Pancreas (tissue), 10 donors: ENCODE data around the gene SBF2. TPM values are rescaled to one million over a fixed set of nuclear protein-coding genes. Genes with fewer than 3 reads are reported as not detected.

Experiments used
- ATAC-seq, 4 donors: fragments of 200-7000 bp; cut with Tn5 transposase; one replicate each; pipeline versions ENCODE4 v1.8.0 to v1.9.1; 2020; ENCODE audit warnings: mild to moderate bottlenecking in 4 of 4, moderate library complexity in 4 of 4
- DNase-seq, 6 donors: peaks; one replicate each; pipeline ENCODE4 v3.0.0-alpha.2; 2020
- FAIRE-seq: peaks from 2 replicates; lab custom pipeline; 2012; peaks lifted over from hg19 to GRCh38; lab: Jason Lieb, UNC
- H3K27ac ChIP-seq, 4 donors: fragments of 200-600 bp; sonication (generic); 1 replicate in 3 of 4; 2 replicates in 1 of 4; pipeline versions ENCODE4 v1.5.0 to v1.8.0; 2020
- H3K27me3 ChIP-seq, 4 donors: fragments of 200-600 bp; one replicate each; pipeline ENCODE4 v1.8.0; 2021
- H3K36me3 ChIP-seq, 3 donors: fragments of 200-600 bp; sonication (generic) in 1 of 3; one replicate each; pipeline versions ENCODE4 v1.5.0 to v1.8.0; 2020 to 2021
- H3K4me1 ChIP-seq, 3 donors: fragments of 200-600 bp; one replicate each; pipeline ENCODE4 v1.8.0; 2021
- H3K4me3 ChIP-seq, 4 donors: fragments of 200-600 bp; sonication (generic) in 2 of 4; one replicate each; pipeline versions ENCODE4 v1.5.0 to v1.8.0; 2020 to 2021
- H3K9me3 ChIP-seq, 4 donors: fragments of 200-600 bp; one replicate each; pipeline ENCODE4 v1.8.0; 2021
- WGBS, 2 donors: extraction: QIAGEN DNeasy Blood & Tissue Kit; methylation state at CpG; one replicate each; pipeline ENCODE4 v1.1.7; 2013; 5-methylcytosine and 5-hydroxymethylcytosine counted together
- intact Hi-C, 3 donors: fragments of 100-400 bp; cut with DNase I; formaldehyde crosslinking; loops; one replicate each; pipeline versions ENCODE4 v1.11.1 to v1.14.2; 2022
- polyA plus RNA-seq, 2 donors: library from polyadenylated mRNA; stranded (reverse); fragments of 200-250 nt; gene quantifications; one replicate each; pipeline ENCODE4 v1.2.3, GENCODE V29; 2013
- total RNA-seq, 6 donors: library from RNA; stranded (reverse); fragmentation: NEBNext Ultra II Directional in 4 of 6; extraction: Animal tissue kit (Norgen Biotek cat#: 25700) in 4 of 6; gene quantifications; one replicate each; pipeline versions ENCODE4 v1.2.1 to v1.2.4, GENCODE V29; 2021 to 2023
- TF ChIP-seq, protein P1 (sequence below), 4 donors: fragments of 200-600 bp; sonication (generic) in 3 of 4; IDR thresholded peaks; one replicate each; pipeline versions ENCODE4 v1.5.0 to v1.8.0; 2021; ENCODE audit warnings: antibody characterized with exemption in 4 of 4
- donor health status: healthy with polysubstance abuse.
- donor health status: DM: no; HTN: no; CAD: no; lungs with moderate emphysema.
- donor health status: DM: no; HTN: no; CAD: no.
- donor health status: control.
- donor health status: control.
- donor health status: Bipolar disorder and iron deficiency.
- donor health status: DM: yes; HTN: yes; CAD: no.
- donor health status: DM: no; HTN: no; CAD: no.
- donor health status: DM: no; HTN: no; CAD: no.
- donor health status: DM: yes; HTN: yes; CAD: no.

Gene SBF2
- total and polyA plus RNA-seq, 8 donors: 4.6 to 21.8 (median 10.3) TPM

GRCh38 chr11:9977554-9977953 lies 316.5 kb downstream of the SBF2 start:
- DNase-seq (no peak), ATAC-seq (no peak), FAIRE-seq (no peak)
- Histone ChIP-seq H3K27me3 (no peaks in the 10 kb centered on the region), H3K9me3 (no peaks in the 10 kb centered on the region), H3K4me3 (no peak overlapping the region), H3K36me3 (no peaks in the 10 kb centered on the region), H3K27ac (no peak overlapping the region), H3K4me1 (no peaks in the 10 kb centered on the region)
- TF ChIP-seq, protein P1, sequence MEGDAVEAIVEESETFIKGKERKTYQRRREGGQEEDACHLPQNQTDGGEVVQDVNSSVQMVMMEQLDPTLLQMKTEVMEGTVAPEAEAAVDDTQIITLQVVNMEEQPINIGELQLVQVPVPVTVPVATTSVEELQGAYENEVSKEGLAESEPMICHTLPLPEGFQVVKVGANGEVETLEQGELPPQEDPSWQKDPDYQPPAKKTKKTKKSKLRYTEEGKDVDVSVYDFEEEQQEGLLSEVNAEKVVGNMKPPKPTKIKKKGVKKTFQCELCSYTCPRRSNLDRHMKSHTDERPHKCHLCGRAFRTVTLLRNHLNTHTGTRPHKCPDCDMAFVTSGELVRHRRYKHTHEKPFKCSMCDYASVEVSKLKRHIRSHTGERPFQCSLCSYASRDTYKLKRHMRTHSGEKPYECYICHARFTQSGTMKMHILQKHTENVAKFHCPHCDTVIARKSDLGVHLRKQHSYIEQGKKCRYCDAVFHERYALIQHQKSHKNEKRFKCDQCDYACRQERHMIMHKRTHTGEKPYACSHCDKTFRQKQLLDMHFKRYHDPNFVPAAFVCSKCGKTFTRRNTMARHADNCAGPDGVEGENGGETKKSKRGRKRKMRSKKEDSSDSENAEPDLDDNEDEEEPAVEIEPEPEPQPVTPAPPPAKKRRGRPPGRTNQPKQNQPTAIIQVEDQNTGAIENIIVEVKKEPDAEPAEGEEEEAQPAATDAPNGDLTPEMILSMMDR (IDR thresholded peaks at IDR 0.05): no peak
- intact Hi-C loops: loop anchor here in 1 of 3 donors (10.0 kb wide), 1 partner anchor 757 kb away; no protein-coding TSS in a partner anchor
- 84 to 93% methylated on average over 1 of the region's 1 CpG for WGBS, 2 donors

- intact Hi-C loops: loop anchor here in 2 of 3 donors (5.0 to 10.0 kb wide), 2 partner anchors 217 to 760 kb away; no protein-coding TSS in a partner anchor
- Histone ChIP-seq H3K36me3 (no peaks in the 10 kb centered on the region), H3K27ac (no peak overlapping the region), H3K4me3 (no peak overlapping the region), H3K27me3 (no peaks in the 10 kb centered on the region), H3K4me1 (no peaks in the 10 kb centered on the region), H3K9me3 (no peaks in the 10 kb centered on the region)
- FAIRE-seq (no peak), DNase-seq (no peak), ATAC-seq (no peak)
- WGBS, 2 donors: 94% methylated on average over 8 of the region's 8 CpGs
- TF ChIP-seq, protein P1 (IDR thresholded peaks at IDR 0.05): no peak
These were observed 319.6 kb downstream of the SBF2 start for GRCh38 chr11:9974375-9974774.

GRCh38 chr11:9973921-9974320 lies 320.1 kb downstream of the SBF2 start:
- DNase-seq: no peak
- no peak overlapping the region for H3K27ac ChIP-seq
- H3K4me3 ChIP-seq: no peak overlapping the region
- WGBS, 2 donors: 63 to 74% methylated on average over 3 of the region's 3 CpGs
- no peaks in the 10 kb centered on the region for H3K36me3 ChIP-seq
- TF ChIP-seq, protein P1 (IDR thresholded peaks at IDR 0.05): no peak
- no peak for ATAC-seq
- no peaks in the 10 kb centered on the region for H3K4me1 ChIP-seq
- FAIRE-seq: no peak
- H3K27me3 ChIP-seq: no peaks in the 10 kb centered on the region
- H3K9me3 ChIP-seq: no peaks in the 10 kb centered on the region
- intact Hi-C loops: loop anchor here in 2 of 3 donors (5.0 to 10.0 kb wide), 2 partner anchors 217 to 761 kb away; no protein-coding TSS in a partner anchor

GRCh38 chr11:9972989-9973388 lies 321.0 kb downstream of the SBF2 start:
- Histone ChIP-seq H3K4me1 (no peaks in the 10 kb centered on the region), H3K36me3 (no peaks in the 10 kb centered on the region), H3K9me3 (no peaks in the 10 kb centered on the region), H3K4me3 (no peak overlapping the region), H3K27me3 (no peaks in the 10 kb centered on the region), H3K27ac (no peak overlapping the region)
- DNase-seq (peak in 2 of 6 donors; percentile 6 to 32), FAIRE-seq (peak; percentile 75), ATAC-seq (peak in 3 of 4 donors; percentile 85 to 88 (median 87))
- intact Hi-C loops: loop anchor here in 2 of 3 donors (5.0 to 10.0 kb wide), 2 partner anchors 216 to 762 kb away; no protein-coding TSS in a partner anchor
- WGBS, 2 donors: 18 to 19% methylated on average over 7 of the region's 7 CpGs
- TF ChIP-seq, protein P1 (IDR thresholded peaks at IDR 0.05): peak; percentile 17 to 46 (median 42)

DNA sequence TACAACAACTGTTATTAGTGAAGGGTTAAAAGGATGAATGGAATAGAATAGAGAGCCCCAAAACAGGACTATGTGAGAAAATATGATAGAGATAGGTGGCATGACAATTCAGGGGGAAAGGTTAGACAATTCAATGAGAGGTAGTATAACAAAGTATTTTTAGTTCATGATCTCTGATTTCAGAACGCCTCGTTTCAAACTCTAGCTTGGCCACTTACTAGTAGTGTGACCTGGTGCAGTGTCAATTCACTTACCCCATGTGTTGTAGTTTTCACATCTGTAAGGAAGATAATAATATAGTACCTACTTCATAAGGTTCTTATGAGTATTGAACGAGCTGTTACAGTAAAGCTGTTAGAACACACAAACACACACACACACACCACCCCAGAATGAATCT lies 322.1 kb downstream of the SBF2 start:
- 73 to 76% methylated on average over 3 of the region's 3 CpGs for WGBS, 2 donors
- ATAC-seq (no peak), DNase-seq (no peak), FAIRE-seq (no peak)
- Histone ChIP-seq H3K4me1 (no peaks in the 10 kb centered on the region), H3K27ac (no peak overlapping the region), H3K4me3 (no peak overlapping the region), H3K9me3 (no peaks in the 10 kb centered on the region), H3K27me3 (no peaks in the 10 kb centered on the region), H3K36me3 (no peaks in the 10 kb centered on the region)
- TF ChIP-seq, protein P1 (IDR thresholded peaks at IDR 0.05): no peak
- intact Hi-C loops: loop anchor here in 2 of 3 donors (5.0 to 10.0 kb wide), 2 partner anchors 215 to 763 kb away; no protein-coding TSS in a partner anchor
